ENCODE data around the gene SLC50A1. TPM values are rescaled to one million over a fixed set of nuclear protein-coding genes. Genes with fewer than 3 reads are reported as not detected.

SLC50A1 gene
- total RNA-seq, 1 experiment from 2014 or later = 24.7 TPM

- no peak for DNase-seq (ENCODE audit: low read depth)
Measured at GRCh38 chr1:155183775-155184221, 48.1 kb downstream of the SLC50A1 start.

GRCh38 chr1:155184351-155184811 is 48.7 kb downstream of the SLC50A1 start:
- no peak for DNase-seq (ENCODE audit: low read depth)

GRCh38 chr1:155184835-155185782 is 49.5 kb downstream of the SLC50A1 start:
- no peak for DNase-seq (ENCODE audit: low read depth)

- DNase-seq (ENCODE audit: low read depth) = no peak
Measured at GRCh38 chr1:155185783-155186066, 50.1 kb downstream of the SLC50A1 start.

- no peak for DNase-seq (ENCODE audit: low read depth)
Measured at GRCh38 chr1:155186067-155186793, 50.6 kb downstream of the SLC50A1 start.

- no peak for DNase-seq (ENCODE audit: low read depth)
Measured at GRCh38 chr1:155186794-155187455, 51.3 kb downstream of the SLC50A1 start.

- no peak for DNase-seq (ENCODE audit: low read depth)
Measured at GRCh38 chr1:155187456-155187891, 51.8 kb downstream of the SLC50A1 start.

GRCh38 chr1:155188268-155188667 is 52.6 kb downstream of the SLC50A1 start:
- DNase-seq (ENCODE audit: low read depth) = no peak

Other genes starting within 250 kb of the SLC50A1 start
- 8.0 and 9.1 TPM in 2 replicates for gene PMVK, start 199.1 kb upstream of the SLC50A1 start, total RNA-seq (2014; rRNA removed)
- gene PBXIP1, start 179.8 kb upstream of the SLC50A1 start, total RNA-seq (2014; rRNA removed) = 94.5 and 141 TPM in 2 replicates
- 21.6 and 24.5 TPM in 2 replicates for gene PYGO2, start 174.1 kb upstream of the SLC50A1 start, total RNA-seq (2014; rRNA removed)
- 325 and 337 TPM in 2 replicates for gene SHC1, start 165.1 kb upstream of the SLC50A1 start, total RNA-seq (2014; rRNA removed)
- gene CKS1B, start 161.2 kb upstream of the SLC50A1 start, total RNA-seq (2014; rRNA removed) = 164 and 175 TPM in 2 replicates
- 30.9 and 41.3 TPM in 2 replicates for gene FLAD1, start 152.5 kb upstream of the SLC50A1 start, total RNA-seq (2014; rRNA removed)
- gene LENEP, start 142.3 kb upstream of the SLC50A1 start, total RNA-seq (2014; rRNA removed) = not detected in 2 replicates
- 18.9 and 19.5 TPM in 2 replicates for gene ZBTB7B, start 133.1 kb upstream of the SLC50A1 start, total RNA-seq (2014; rRNA removed)
- gene DCST2, start 102.1 kb upstream of the SLC50A1 start, total RNA-seq (2014; rRNA removed) = 0.11 and 0.13 TPM in 2 replicates
- not detected in 2 replicates for gene DCST1, start 102.0 kb upstream of the SLC50A1 start, total RNA-seq (2014; rRNA removed)
- gene ADAM15, start 84.5 kb upstream of the SLC50A1 start, total RNA-seq (2014; rRNA removed) = 82.4 and 86.7 TPM in 2 replicates
- gene EFNA4, start 72.1 kb upstream of the SLC50A1 start, total RNA-seq (2014; rRNA removed) = 8.0 and 8.7 TPM in 2 replicates
- 1.7 and 2.1 TPM in 2 replicates for gene EFNA3, start 57.0 kb upstream of the SLC50A1 start, total RNA-seq (2014; rRNA removed)
- 0.23 TPM in 1 of 2 replicates, not detected in the other for gene EFNA1, start 8.0 kb upstream of the SLC50A1 start, total RNA-seq (2014; rRNA removed)
- 86.9 and 101 TPM in 2 replicates for gene DPM3, start 4.7 kb downstream of the SLC50A1 start, total RNA-seq (2014; rRNA removed)
- gene KRTCAP2, start 37.5 kb downstream of the SLC50A1 start, total RNA-seq (2014; rRNA removed) = 95.3 and 96.7 TPM in 2 replicates
- gene TRIM46, start 38.0 kb downstream of the SLC50A1 start, total RNA-seq (2014; rRNA removed) = 3.1 and 3.3 TPM in 2 replicates
- 17.4 and 26.4 TPM in 2 replicates for gene THBS3, start 72.0 kb downstream of the SLC50A1 start, total RNA-seq (2014; rRNA removed)
- gene MTX1, start 72.8 kb downstream of the SLC50A1 start, total RNA-seq (2014; rRNA removed) = 47.6 and 49.1 TPM in 2 replicates
- gene ENTREP3, start 119.6 kb downstream of the SLC50A1 start, total RNA-seq (2014; rRNA removed) = 7.8 and 15.6 TPM in 2 replicates
- 83.7 and 101 TPM in 2 replicates for gene SCAMP3, start 126.5 kb downstream of the SLC50A1 start, total RNA-seq (2014; rRNA removed)
- gene CLK2, start 137.7 kb downstream of the SLC50A1 start, total RNA-seq (2014; rRNA removed) = 23.7 and 26.9 TPM in 2 replicates
- gene HCN3, start 141.6 kb downstream of the SLC50A1 start, total RNA-seq (2014; rRNA removed) = 1.8 and 2.1 TPM in 2 replicates
- gene PKLR, start 165.6 kb downstream of the SLC50A1 start, total RNA-seq (2014; rRNA removed) = not detected in 2 replicates
- 172 and 197 TPM in 2 replicates for gene FDPS, start 173.0 kb downstream of the SLC50A1 start, total RNA-seq (2014; rRNA removed)
- gene RUSC1, start 185.0 kb downstream of the SLC50A1 start, total RNA-seq (2014; rRNA removed) = 41.6 and 43.3 TPM in 2 replicates